HL-60/S4 treated with phorbol 12-myristate 13-acetate at 8.2 ng/mL for 4 days and 3 days (cell line): ENCODE results near the gene EPN1.

Experiments used
- in situ Hi-C: fragments of 300-500 bp; cut with MboI; formaldehyde crosslinking; loops from 2 replicates; pipeline ENCODE4 v1.15.0; 2022; ENCODE audit warnings: low sequenced_read_pairs

Gene EPN1

DNA sequence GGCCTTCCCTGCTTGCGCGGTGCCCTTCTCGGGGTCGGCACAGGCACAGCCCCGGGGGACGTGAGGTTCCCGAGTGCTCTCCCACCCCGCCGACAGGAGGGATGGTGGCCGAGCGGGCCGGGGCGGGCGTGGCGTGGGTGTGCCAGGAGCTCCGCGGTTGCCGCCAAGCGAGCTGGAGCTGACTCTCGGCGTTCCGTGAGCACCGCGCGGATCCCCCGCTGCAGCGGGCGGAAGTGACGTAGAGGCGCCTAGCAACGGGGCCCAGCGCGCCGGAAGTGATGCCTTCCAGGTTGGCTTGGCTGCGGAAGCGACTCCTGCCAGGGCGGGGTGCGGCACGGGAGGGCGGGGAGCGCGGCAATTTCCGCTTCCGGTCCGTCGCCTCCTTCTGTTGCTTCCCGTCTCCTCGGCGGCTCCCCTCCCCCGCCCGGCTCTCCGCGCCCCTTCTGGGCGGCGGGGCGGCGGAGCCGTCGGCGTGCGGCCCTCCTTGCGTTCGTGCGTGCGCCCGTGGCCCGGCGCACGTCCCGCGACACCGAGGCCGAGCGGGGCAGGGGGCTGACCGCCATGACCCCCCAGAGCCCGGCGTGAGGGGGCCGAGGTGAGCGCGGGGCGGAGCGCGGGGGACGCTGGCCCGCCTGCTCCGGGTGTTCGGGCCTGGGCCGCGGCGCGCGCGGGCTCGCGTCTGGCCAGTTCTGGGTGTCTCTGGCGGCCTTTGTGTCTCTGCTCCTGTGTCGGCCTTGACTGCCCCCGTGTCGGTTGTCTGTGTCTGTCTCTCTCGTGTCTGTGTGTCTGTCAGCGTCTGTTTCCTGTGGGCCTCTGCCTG lies at the start of gene EPN1:
EPN1 (plus strand) TSS at position 386 of the 820 bp plus-strand sequence. CDS start 3,402 bp downstream, outside the sequence.
- in situ Hi-C loops, result no loop called here

DNA sequence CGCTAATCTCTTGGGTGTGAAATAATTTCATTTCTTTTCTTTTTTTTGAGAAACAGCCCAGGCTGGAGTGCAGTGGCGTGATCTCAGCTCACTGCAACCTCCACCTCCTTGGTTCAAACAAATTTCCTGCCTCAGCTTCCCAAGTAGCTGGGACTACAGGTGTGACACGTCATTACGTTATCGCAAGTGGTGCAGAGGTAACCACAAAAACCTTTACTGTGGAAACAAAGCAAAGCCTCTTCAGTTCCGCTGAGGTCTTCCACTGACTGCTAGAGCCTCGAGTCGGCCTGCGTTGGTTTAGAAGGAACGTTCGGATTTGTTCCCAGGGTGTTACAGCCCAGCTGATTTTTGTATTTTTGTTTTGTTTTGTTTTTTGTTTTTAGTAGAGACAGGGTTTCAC lies 48.7 kb upstream of the EPN1 start:
- in situ Hi-C loops, result loop anchor here (10.0 kb wide), 1 partner anchor 112 kb away; no protein-coding TSS in a partner anchor

DNA sequence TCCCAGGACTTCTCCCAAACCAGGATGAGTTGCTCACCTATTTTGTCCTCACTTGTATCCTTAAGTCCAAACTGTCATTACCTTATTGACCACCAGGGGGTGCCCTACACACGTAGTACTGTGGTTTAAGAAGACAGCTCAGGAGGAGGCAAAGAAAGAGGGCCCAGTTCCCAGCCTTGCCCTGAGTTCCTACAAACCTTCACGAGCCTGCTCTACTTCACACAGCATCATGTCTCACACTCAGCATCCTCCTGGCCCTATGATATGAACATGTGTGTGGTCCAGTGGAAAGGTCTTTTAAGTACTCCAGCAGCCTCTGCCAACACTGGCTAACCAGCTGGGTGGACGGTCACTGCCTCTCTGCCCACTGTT lies 42.6 kb upstream of the EPN1 start:
- in situ Hi-C loops, result no loop called here

DNA sequence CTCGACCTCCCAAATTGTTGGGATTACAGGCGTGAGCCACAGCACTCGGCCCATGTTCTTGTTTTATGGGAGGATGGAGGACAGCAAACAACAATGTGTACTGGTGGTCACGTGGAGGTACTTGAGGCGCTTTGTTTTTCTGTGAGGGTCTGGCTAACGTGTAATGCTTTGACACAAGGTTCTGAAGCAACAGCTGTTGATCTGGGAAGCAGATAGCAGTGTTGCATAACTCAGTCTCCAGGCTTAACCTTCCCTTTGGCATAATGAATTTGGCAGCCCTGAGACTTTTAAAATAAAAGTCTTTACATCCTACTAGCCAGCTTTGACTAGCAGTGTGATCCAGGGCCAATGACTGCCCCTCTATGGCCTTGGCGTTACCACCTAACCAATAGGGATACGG lies 41.2 kb upstream of the EPN1 start:
- in situ Hi-C loops, result no loop called here

DNA sequence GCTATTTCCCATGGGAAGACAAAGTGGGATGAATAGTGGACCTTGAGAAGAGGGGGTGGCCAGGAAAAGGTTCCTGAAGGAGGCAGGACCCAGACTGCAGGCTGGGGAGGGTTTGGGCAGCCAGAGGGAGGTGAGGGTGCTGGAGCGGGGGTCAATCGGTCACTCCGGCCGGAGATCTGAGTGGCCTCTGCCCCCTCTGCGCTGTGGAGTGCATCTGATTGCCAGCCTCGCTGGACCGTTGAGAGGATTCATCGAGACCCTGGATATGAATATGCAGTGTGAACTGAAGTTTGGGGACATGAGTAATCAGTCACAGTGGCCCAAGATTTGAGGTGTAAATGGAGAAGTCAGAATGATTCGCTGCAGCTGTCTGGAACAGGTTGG lies 39.7 kb upstream of the EPN1 start:
- in situ Hi-C loops, result no loop called here

DNA sequence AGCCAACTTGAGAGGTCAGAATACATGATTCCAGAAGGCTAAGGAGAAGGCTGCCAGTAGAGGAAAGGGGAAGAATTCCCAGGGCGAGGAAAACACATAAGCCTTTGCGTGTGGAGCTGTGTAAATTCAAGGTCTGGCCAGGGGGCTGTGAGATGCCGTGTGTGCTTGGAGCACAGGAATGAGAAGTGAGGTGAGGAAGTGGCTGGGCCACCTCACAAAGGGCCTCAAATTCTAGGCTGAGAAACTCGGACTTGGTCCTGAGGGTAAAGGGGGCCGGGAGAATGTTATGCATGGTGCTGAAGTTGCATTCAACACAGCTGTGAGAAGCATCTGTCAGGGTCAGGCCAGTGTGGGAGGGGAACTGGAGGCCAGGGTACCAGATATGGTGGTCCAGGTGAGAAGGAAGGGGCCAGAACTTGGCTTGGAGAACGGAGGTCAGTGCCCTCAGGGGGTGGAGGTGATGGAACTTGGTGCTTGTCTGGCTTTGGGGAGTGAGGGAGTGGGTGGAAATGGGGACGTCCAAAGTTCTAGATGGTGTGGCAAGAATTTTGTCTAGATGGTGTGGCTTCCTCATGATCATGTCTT lies 39.1 kb upstream of the EPN1 start:
- in situ Hi-C loops, result no loop called here

DNA sequence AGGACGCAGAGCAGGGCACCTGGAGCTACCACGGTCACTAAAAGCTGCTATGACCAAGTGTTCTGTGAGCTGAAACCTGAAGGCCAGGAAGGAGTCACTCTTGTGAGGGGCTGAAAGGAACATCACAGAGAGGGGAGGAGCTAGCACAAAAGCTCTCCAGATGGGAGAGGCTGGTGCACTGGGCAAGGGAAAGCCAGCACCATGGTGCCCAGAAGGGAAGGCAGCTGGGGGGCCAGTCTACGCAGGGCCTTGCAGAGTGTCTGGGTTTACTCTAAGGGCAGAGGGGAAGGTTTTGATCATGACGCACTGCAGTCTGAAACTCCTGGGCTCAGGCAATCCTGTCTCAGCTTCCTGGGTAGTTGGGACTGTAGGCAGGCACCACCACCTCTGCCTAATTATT lies 38.3 kb upstream of the EPN1 start:
- in situ Hi-C loops, result no loop called here

DNA sequence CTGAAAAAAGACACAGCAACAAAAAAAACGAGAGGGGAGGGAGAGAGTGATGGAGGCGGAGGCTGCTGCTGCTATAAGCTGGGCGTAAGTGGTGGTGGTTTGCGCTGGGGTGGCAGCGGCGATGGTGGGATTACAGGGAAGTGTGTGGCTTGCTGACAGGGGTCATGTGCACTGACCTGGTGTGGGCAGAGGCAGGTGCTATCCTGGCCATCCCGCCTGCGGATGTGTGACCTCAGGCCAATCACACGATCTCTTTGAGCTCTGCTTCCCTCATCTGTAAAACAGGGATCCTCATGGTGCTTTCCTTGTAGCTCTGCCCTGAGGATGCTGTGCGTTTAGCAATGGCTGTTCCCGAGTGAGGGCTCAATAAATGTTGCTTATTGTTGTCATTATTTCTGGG lies 37.5 kb upstream of the EPN1 start:
- in situ Hi-C loops, result no loop called here

DNA sequence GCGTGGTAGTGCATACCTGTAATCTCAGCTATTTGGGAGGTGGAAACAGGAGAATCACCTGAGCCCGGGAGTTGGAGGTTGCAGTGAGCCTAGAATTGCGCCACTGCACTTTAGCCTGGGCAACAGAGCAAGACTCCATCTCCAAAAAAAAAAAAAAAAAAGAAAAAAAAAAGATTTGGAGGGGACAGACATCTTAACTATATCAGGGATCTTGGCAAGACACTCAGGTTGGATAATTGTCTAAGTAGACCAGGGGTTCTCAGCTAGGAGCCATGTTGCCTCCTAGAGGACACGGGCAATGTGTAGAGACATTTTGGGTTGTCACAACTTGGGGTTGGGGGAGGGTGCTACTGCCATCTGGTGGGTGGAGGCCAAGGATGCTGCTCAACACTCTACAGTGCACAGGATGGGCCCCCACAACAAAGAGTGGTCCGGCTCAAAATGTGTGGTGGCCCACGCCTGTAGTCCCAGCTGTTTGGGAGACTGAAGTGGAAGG lies 36.1 kb upstream of the EPN1 start:
- in situ Hi-C loops, result no loop called here

DNA sequence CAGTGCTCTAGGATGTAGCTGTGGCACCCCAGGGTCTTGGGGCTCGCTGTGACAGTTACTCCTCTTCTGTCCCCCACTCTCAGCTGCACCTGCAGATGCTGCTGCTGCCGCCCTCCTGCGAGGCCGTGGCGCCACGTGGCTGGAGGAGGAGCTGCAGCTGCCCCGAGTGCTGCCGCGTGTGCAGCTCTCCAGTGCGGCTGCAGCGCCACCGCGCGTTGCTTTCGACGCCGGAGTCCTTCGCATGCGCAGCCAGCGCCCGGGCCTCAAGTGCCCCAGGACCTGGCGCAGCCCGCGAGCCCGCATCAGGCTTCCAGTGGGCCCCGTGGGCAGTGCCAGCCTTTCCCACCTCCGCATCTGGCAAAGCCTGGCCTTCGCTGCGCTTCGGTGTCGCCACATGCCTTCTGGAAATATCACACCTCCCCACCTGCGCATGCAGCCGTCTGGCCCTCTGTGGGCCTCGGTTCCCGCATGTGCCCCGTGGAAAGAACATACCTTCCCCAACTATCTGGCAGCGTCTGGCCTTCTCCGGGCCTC lies 34.9 kb upstream of the EPN1 start:
- in situ Hi-C loops, result no loop called here

DNA sequence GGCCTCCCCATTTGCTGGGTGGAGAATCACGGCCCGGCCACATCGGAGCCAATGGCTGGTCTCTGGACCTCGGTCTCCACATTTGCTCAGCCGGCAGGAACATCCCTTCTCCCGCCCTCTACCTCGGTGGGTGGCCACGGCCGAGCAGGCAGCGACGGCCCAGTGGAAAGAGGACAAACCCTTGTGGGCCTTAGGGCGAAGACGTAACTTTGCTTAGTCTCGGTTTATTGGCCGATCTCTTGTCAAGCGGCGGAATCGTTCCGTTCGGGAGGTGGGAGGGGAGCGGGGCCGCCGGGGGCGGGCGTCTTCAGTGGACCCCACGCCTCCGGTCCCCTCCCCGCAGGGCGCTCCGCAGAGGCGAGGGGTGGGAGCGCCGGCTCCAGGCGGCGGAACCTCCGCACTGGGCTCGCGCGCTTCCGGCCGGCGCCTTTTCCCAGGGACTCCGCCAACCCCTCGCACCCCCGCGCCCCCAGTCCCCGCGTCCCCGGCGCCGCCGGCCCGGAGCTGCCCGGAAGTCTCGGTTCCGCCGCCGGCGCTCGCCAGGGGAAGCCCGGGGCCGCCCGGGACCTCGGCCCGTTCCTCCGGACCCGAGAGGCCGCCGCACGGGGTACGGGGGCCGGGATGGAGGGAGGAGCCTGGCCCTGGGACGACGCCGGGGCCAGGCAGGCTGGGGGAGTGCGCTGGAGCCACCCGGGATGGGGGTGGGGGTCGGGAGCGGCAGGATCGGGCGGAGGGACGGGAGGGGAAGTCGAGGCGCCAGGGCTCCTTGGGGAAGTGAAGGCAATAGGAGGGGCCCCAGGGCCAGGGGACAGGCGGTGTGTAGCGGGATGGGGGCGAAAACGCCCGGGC lies 34.2 kb upstream of the EPN1 start, which contains the start of gene ZNF580:
ZNF580 (plus strand) TSS at position 426 of the 849 bp plus-strand sequence. CDS start 1,507 bp downstream, outside the sequence.
- in situ Hi-C loops, result no loop called here

DNA sequence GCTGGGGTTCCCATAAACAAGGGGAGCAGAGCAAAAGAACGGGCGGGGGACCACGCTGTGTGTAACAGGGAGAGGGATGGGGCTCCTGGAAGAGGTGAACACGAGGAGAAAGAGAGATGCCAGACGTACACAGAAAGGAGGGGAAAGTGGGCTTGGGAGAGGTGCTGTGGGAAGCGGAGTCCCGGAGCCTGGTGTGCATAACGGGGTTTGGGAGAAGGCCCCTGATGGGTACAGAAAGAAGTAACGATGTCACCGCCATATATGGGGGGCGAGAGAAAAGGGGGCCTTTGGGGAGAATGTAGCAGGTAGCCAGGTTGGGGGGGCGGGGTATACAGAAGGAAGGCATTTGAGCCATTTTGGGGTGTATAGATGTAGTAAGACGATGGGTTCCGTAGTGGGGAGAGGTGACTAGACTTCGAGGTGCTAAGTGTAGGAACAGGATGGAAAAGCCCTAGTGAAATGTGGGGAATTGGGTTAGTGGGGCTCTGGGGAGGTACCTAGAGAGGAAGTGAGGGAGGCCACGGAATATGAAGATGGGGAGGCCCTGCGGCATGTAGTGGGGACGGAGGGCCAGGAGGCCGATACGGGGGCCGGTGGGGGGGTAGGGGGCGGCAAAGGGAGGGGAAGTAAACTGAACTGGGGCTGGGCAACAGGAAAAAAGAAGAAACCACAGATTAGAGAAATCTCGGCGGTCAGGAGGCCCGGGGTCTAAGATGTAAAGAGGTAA lies 33.4 kb upstream of the EPN1 start:
- in situ Hi-C loops, result no loop called here

DNA sequence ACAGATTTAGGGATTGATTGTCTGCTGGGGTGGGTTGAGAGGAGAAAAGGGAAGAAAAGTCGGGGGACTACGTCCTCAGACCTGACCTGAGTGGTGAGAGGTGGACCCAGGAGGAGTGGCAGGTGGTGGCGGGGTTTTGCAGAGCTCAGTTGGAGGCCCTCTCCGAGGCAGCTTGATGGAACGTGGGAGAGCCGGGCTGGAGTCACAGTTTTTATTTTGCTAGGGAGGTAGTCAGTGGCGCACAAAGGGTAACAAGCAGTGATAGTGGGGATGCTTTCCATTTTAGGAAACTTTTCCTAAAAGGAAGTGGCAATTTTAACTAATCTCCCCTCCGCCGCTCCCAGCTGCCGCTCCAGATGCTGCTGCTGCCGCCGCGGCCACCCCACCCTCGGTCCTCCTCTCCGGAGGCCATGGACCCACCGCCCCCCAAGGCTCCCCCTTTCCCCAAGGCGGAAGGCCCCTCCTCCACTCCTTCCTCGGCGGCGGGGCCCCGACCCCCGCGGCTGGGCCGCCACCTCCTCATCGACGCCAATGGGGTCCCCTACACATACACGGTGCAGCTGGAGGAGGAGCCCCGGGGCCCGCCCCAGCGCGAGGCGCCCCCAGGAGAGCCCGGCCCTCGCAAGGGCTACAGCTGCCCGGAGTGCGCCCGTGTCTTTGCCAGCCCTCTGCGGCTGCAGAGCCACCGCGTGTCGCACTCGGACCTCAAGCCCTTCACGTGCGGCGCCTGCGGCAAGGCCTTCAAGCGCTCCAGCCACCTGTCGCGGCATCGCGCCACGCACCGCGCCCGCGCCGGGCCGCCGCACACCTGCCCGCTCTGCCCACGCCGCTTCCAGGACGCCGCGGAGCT lies 32.6 kb upstream of the EPN1 start:
- in situ Hi-C loops, result no loop called here

DNA sequence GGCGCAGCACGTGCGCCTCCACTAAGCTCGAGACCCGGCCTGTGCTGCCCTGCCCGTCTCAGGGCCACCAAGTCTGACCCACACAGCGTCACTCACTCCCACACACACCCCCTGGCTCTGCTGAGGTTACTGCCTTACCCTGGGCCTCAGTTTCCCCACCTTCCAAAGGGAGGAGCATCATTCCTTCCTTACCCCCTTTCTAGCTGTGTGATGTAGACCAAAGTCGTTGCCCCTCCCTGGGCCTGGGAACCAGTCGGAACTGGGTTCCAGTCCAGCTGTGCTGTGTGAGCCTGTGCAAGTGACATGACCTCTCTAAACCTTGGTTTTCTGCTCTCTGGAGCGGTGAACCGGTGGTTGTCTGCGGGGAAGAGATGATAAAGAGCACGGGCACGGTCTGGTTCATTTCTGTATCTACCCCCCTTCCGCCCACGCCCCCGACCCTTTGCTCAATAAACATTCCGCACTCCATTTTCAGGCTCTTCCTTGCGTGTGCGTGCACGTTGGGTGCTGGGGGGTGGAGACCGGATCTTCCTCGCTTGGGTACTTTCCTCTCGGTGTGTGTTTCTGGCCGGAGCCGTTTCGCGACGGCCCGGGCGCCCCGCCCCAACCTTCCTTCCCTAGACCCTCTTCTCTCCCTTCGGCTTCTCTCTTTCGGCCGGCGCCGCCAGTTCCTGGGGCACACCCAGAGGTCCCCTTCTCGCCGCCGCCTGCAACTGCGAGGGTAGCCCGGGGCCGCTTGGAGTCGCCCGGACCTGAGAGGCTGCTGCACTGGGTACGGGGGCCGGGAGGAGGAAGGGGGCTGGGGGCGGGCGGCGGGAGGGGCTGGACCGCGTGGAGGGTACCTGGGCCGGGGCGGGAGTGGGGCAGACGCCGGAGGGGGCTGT lies 31.8 kb upstream of the EPN1 start, which contains the start of gene ZNF581:
ZNF581 (plus strand) TSS at position 647 of the 884 bp plus-strand sequence. CDS start 923 bp downstream, outside the sequence.
- in situ Hi-C loops, result no loop called here

DNA sequence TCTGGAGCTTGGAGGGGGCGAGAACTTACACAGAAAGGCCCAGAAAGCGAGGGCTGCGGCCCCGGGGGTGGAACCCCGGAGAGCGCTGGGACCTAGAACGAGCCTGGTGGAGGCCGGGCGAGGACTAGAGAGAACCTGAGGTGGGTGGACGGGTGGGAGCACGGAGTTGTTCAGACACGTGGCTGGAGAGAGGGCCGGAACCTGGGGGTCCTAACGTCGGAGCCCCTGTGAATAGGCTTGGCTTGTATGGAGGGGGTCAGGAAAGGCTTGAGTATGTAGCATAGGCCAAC lies 31.2 kb upstream of the EPN1 start:
- in situ Hi-C loops, result no loop called here

DNA sequence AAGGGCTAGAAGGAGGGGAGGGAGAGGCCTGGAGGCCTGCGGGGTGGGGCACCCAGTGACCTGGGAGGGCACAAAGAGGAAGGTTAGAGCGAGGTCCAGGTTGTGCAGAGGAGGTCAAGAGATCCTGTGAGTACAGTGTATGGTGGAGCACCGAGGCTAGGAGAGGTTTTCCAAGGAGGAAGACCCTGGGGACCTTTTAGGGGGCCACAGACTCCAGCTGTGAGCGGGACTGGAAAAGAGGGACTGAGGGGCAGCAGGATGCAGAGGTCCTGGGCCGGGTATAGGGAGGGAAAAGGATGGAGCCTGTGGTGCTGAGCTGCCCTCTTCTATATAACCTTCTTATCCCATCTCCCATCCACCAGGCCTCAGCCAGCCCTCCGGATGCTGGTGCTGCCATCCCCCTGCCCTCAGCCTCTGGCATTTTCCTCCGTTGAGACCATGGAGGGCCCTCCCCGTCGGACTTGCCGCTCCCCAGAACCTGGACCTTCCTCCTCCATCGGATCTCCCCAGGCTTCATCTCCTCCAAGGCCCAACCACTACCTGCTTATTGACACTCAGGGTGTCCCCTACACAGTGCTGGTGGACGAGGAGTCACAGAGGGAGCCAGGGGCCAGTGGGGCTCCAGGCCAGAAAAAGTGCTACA lies 30.7 kb upstream of the EPN1 start:
- in situ Hi-C loops, result no loop called here

DNA sequence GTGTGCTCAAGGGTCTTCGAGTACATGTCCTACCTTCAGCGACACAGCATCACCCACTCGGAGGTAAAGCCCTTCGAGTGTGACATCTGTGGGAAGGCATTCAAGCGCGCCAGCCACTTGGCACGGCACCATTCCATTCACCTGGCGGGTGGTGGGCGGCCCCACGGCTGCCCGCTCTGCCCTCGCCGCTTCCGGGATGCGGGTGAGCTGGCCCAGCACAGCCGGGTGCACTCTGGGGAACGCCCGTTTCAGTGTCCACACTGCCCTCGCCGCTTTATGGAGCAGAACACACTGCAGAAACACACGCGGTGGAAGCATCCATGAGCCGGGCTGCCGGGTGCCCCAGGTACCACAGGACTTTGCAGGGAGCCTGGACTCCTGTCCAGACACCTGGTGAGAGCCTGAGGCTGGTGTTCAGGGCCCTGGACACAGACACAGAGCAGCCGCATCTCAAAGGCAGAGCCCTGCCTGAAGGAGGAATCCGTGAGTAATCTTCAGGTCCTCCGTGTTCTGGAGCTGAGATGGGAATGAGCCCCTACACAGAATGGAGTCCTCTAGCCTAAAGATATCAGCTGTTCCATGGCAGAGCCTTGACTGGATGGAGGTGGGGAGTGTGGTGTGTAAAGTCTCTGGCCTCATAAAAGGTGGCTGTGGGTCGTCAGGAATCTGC lies 30.0 kb upstream of the EPN1 start:
- in situ Hi-C loops, result no loop called here

DNA sequence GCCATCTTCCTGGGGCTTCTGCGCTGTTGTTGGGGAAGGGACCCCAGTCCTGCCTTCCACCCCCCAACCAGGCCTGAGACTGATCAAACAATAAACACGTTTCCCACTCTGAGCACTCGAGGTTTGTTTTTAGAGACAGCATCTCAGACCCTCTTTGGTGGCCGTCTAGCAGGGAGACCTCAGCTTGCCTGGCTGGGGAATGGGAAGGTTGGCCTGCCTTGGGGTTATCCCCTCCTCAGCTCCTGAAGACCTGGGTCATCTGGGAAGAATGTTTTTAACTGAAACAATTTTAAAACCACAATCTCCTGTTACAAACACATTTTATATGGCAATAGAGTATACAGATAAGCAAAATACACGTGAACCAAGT lies 29.5 kb upstream of the EPN1 start:
- in situ Hi-C loops, result no loop called here
